C4-2B (cell line): ENCODE measurements around the gene AZIN2.

Experiments
- CTCF ChIP-seq: fragments of 450-650 bp; conservative IDR thresholded peaks from 2 replicates; pipeline ENCODE4 v1.5.1; 2017; ENCODE audit warnings: mild to moderate bottlenecking
- ZFX ChIP-seq: fragments of 450-650 bp; IDR thresholded peaks from 2 replicates; pipeline ENCODE4 v1.6.1; 2017

GRCh38 chr1:33141216-33141615, 60.3 kb downstream of the AZIN2 start:
- TF ChIP-seq CTCF, result no peak
- TF ChIP-seq ZFX, result no peak
